GM21723 (cell line): ENCODE data around the gene TCERG1L.

Experiments
- ATAC-seq: cut with Tn5 transposase; IDR thresholded peaks from one replicate; pipeline ENCODE4 v1.9.1; 2021; ENCODE audit warnings: mild to moderate bottlenecking, moderate library complexity; ENCODE audit not compliant: unreplicated experiment

The TCERG1L gene

GRCh38 chr10:131078131-131078881 lies 233.2 kb downstream of the TCERG1L start:
- ATAC-seq: no peak

DNA sequence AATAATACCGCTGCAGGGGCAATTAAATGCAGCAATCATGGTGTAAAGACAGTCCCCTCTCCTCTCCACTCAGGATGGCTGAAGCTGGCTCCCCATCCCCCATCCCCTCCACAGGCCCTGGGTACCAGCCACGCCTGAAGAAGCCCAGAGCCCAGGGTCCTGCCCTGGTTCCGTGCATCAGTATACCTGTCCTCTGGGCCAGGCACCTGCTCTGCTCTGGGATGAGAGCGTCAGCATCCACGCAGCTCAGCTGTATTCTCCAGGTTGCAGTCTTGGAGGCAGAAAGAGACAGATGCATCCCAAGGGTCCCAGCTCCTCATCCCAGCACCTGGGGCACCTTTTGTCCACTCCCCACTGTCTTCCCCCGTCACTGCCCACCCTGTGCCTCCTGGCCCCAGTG lies 233.8 kb downstream of the TCERG1L start:
- no peak for ATAC-seq

DNA sequence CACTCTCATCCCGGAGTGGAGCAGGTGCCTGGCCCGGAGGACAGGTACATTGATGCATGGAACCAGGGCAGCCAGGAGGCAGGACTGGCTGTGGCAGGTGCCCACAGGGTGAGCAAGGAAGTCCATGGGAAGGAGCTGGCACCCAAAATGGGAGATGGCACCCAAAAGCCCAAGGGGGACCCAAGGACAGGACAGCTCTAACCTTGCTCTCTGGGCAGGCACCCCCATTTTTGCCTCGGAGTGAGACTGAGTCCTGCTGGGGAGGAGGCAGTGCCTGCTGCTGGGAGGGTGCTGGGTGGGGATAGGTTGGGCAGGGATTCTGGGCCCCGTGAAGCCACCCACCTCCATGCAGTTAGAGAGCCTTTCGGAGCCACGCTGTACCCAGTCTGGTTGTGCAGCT lies 234.5 kb downstream of the TCERG1L start:
- no peak for ATAC-seq

DNA sequence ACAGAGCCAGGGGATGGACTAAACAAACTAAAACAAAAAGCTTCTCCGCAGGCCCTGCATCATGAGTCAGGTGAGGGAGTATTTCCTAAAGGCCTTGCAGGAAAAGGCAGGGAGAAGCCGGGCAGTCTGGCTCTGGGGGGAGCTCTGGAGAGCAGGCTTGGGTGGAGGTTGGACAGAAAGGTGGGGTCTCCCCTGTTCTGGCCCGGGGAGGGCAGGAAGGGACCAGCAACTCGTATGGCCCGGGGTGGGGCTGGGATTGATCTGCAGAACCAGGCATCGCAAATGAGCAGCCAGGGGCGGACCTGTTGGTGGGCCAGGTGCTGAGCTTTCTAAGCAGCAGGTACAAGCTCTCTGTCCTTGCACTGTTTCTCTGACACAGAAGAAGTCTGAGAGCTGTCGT lies 235.2 kb downstream of the TCERG1L start:
- ATAC-seq: no peak

- ATAC-seq: no peak
These were observed 236.2 kb downstream of the TCERG1L start for GRCh38 chr10:131075218-131075770.

DNA sequence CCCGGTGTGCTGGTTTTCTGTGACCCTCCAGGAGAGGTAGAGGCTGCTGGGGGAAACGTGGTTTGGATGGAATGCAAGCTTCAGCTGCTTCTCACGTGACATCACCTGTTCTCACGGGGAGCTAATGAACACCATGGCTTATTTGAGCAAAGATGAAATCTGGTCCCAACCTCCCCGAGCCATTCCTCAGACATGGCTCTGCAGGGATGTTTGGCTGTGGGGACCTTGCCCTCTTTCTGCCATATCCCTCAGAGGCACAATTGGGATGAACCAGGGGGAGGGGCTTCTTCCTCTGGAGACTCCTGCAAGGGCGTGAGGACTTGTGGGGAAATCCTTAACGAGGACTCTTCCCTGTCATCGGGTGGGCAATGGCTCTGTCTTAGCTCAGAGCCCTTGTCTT lies 236.8 kb downstream of the TCERG1L start:
- ATAC-seq: no peak

DNA sequence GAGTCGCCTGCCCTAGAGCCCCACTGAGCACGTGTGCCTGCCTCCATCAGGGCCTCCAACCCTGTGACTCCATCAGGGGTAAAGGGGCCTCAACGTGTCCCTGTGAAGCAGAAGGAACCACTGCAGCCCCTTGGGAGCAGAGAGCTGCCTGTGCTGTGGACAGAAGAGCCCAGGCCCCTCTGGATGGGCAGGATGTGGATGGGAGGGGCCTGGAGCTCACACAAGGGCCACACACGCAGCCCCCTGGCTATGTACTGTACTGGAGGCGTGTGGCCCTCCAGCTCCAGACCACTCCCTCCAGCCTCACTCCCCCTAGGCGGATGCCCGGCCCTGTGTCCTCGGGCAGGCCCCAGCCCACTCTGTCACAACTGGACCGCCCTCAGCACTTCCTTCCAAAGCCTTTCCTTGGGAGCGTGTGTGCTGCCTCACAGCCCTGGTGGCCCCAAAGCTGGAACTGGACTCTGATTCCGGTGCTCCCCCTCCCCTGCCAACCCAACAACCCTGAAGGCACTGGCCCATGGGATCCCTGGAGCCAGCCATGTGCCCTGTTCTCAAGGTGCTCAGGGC lies 238.0 kb downstream of the TCERG1L start:
- no peak for ATAC-seq

DNA sequence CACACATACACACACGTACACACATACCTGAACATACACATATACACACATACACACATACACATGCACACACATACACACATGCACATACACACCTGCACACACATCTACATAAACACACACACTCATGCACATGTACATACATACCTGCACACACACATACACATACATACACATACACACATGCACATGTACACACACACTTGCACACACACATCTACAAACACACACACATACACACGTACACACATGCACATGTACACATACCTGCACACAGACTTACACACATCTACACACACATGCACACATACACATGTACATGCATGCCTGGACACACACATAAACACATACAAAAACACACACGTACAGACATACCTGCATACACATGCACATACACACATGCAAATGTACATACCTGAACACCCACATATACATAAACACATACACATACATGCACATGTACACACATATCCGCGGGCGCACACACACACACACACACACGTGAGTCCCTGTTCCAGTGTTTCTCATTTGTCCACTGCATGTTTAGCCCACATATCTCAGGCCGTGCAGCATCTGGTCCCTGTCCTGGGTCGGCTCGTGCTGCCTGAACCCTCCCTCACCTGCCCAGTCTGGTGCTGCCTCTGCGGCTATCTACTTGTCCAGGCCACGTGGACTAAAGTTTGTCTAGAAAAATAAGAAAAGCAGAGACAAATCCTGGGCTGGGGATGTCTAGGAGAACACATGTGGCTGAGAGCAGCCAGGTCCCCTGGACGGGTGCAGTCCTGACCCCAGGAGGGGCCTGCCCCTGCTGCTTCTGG lies 238.7 kb downstream of the TCERG1L start:
- no peak for ATAC-seq

DNA sequence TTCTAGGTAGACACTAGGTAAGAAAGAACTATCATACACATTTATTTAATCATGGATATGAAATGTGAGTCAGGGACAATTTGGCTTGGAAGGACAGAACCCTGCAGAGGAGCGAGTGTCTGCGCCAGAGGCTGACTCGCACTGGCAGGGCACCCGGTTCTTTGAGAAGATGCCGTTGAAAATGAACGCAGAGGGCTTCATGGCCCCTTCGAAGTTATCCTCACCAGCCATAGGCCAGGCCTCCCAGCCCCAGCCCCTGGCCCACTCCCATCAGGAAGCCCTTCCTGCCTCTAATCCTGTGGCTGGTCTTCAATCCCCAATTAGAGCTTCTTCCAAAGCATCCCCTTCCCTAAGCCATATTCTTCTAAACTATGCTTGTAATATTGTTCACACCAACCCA lies 239.8 kb downstream of the TCERG1L start:
- no peak for ATAC-seq

- ATAC-seq: no peak
These were observed 240.7 kb downstream of the TCERG1L start for GRCh38 chr10:131070856-131071255.

- ATAC-seq: no peak
These were observed 242.8 kb downstream of the TCERG1L start for GRCh38 chr10:131068760-131069159.

DNA sequence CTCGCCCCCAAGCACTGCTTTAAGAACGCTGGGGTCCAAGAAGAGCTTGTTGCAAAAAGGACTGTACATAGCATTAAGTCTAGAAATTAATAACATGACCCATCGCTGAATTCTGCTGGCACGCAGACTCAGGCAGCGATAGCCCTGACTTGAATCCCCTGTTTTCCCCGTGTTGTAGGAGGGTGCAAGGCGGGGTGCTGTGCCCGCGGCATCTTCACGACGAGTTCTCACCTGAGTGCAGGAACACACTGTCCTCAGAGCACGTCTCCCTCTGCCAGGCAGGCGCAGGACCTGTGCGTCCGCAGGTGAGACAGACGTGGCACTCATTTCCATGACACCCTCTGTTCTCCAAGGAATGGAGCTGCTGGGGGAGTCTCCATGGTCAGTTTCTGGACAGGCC lies 243.2 kb downstream of the TCERG1L start:
- ATAC-seq: no peak

DNA sequence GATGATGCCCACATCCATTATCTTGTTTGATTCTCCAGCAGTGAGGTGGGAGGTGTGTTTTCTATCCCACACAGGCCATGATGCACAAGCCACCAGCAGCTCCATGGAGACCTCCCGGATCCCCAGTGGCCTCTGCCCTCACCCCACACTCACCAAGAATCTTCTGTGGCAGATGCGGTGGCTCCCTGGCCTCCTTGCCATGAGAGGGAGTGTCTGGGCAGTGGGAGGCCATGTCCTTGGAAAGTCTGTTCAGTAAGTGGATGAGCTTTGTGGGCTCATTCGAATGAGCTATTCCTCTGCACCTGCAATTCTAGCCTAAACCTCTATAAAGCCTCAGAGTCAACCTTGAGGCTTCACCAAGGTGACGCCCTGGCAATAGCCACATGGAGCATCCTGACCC lies 243.8 kb downstream of the TCERG1L start:
- ATAC-seq: no peak

DNA sequence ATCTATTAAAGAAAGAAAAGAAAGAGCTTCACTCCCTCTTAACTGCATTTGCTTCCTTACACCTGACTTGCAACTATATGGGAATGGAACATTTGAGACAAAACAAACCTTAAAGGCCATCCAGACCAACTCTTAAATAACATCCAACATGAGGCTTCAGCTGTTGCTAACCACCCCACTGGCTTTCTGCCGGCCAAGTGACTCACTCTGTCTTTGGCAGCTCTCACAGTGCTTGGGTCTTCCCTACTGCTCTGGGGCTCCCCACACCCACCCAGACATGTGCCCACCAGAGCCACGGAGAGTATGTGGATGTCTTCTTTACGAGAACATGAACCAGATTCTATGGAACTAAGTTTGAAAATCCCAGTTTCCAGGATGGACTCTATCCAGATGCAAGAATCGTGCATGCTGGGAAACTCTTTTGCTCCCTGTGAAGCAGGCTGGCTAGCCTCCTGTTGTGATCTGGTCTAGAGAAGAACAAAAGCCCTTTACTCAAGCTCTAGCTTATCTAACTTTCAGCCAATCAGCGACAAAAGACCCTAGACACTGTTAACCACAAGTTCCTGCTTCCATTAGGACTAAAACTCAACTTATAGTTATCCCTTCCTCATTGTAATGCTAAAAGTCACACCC lies 245.7 kb downstream of the TCERG1L start:
- ATAC-seq: no peak

DNA sequence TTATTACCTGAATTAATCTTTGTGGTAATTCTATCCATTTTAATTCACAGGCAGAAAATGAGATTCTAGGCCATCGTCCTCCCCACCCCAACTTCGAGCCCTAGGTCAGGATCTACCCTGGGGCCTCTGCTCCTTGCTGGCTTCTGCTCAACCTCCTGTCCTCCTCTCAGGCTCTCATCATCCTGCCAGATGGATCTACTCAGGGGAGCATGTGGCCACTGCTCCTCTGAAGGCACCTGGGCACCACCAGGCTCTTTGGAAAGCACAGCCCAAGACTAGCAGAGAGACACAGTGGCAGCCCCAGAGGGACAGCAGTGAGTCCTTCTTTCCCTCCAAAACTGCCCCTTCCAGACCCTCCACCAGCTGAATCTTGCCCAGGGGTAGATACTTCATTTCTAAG lies 248.2 kb downstream of the TCERG1L start:
- ATAC-seq: no peak

DNA sequence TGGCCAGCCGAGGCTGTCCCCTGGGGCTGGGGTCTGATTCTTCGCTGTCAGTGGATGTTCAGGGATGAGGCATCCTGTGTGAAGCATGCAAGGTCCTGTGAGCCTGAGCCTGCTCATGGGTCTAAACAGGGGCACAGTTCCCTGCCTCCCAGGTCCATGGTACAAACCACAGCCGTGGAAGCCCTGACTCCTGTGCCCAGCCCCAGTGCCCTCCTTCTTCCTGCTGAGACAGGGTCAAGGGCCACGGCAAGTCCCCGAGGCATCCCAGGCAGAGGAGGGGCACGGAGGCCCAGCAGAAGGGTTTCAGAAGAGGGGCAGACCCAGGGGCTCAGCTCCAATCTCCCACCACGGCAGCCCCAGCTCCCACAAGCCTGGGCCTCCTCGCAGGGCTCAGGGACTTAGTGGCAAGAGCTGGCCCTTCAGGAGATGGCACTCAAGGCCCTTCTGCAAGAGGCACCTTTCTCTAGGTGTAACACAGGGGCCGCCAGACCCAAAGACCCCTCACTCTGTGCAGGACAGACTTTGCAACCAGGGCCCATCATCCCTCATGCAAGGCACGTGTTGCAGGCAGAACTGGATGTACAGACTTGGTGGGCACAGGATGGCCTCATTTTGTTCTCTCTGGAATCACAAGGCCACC lies 248.8 kb downstream of the TCERG1L start:
- no peak for ATAC-seq

DNA sequence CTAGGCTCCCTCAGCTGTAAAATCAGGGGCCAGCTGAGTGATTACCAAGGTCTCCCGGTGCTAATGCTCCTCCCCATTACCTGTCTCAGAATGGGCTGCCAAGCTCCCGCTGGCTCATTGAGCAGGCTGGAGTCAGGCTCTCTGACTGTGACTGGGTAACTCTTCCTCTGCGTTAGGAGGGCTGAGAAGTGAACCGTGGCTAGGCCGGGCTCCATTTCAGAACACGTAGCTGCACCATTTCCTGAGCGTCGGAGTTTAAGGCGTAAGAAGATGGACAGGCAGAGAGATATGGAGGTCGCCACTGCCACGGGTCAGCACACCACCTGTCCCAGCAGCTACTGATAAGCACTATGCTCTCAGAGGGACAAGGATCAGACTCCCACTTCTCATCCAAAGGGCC lies 250.3 kb downstream of the TCERG1L start:
- ATAC-seq: no peak

DNA sequence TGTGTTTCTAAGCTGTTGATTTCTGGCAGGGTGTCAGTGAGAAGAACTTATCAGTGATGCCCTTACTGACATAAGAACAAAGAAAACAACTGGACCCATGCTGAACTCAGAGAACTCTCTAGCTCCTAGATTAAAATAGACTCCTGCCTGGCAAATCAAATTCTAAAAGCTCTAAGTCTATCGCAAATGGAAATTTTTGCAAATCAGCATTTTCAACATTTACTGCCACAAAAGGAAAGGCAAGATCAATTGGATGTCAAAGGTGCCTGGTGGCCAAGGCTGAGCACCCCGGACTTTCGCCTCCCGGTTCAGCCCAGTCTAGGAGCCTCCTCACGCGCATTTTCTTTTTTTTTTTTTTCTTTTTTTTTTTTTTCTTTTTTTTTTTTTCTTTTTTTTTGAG lies 251.6 kb downstream of the TCERG1L start:
- no peak for ATAC-seq

DNA sequence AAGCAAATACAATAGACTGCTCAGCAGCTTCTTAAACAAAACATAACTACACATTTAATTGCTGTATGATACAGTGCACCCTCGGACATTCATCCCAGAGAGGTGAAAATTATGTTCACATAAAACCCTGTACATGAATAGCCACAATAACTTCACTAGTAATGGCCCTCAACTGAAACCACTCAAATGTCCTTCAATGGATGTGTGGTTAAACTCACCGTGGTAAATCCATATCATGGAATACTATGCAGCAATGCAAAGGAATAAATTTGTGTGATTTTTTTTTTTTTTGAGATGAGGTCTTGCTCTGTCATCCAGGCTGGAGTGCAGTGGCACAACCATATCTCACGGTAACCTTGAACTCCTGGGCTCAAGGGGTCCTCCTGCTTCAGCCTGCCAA lies 252.7 kb downstream of the TCERG1L start:
- no peak for ATAC-seq

DNA sequence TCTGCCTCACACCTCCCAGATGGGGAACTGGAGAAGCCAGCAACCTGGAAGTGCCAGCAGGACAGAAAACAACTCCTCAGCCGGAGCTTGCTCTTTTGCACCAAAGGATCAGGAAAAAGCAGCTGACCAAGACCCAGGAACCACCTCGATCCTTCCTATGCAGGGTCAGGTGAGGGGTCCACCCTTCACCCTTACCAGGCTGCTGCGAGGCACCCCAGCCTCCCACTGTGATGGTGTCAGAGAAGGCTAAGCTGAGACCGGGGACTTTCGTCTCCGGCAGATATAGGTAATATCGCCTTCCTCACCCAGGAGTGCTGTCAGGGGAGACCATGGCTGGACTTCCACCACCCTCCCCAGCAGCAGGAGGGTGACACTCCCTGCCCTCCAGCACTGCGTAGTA lies 254.7 kb downstream of the TCERG1L start:
- no peak for ATAC-seq

GRCh38 chr10:131056091-131056579 lies 255.4 kb downstream of the TCERG1L start:
- ATAC-seq: no peak
